ENCODE data around the gene TECTA.

The TECTA gene

DNA sequence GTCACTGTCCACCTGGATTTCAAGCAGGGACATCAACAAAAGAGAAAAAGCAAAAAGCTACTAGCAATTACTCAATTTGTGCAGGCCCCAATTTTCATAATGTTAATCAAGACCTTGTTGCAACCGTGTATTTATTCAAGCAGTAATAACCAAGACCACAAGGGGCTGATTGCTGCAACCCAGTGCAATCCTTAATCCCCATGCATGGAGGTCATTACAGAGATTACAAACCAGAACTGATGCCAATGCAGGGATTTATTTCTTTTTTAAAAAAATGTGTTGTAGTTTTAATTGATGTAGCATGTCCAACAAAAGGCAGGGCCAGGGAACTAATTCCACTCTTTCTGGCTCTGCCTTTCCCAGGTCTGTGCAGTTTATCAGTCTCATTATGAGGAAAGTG, 18.4 kb downstream of the TECTA start:
- H3K27ac ChIP-seq = no peak overlapping the region
- no peak overlapping the region for H3K4me3 ChIP-seq

DNA sequence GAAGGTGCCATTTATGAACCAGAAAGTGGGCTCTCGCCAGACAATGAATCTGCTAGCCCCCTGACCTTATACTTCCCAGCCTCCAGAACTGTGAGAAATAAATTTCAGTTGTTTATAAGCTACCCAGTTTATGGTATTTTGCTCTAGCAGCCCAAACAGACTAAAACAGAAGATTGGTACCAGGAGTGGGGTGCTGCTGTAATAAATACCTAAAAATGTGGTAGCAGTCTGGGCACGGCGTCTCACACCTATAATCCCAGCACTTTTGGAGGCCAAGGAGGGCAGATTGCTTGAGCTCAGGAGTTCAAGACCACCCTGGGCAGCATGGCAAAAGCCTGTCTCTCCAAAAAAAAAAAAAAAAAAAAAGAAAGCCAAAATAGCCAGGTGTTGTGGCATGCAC, 21.3 kb downstream of the TECTA start:
- H3K4me3 ChIP-seq = no peak overlapping the region
- H3K27ac ChIP-seq = no peak overlapping the region

DNA sequence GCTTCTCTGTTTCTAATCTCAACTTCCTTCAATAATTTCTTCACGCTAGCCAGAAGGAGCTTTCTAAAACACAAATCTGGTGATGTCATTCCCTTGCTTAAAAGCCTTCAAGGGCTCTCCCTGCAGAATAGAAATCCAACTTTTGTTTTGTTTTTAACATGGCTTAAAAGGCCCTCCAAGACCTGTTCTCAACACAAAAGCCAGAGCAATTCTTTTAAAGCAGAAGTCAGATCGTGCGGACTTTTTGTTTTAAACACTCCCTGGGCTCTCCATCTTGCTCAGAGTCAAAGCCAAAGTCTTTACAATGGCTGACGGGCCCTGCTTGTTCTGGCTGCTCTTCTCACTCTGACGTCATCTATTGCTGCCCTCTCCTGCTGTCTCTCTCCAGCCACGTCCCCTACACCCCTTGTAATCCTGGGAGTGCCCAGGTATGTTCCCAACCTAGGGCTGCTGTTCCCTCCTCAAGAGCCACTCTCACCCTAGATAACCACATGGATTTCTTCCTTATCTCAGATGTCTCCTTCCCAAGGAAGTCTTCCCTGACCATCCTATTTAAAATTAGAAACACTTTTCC, 22.5 kb downstream of the TECTA start:
- H3K27ac ChIP-seq = no peak overlapping the region
- no peak overlapping the region for H3K4me3 ChIP-seq

- H3K27ac ChIP-seq = no peak overlapping the region
Observed at GRCh38 chr11:121127809-121128208, 26.8 kb downstream of the TECTA start.

GRCh38 chr11:121129362-121130340, 28.6 kb downstream of the TECTA start:
- H3K27ac ChIP-seq = no peak overlapping the region
- H3K4me3 ChIP-seq = no peak overlapping the region

More at GRCh38 chr11:121127809-121128208, 26.8 kb downstream of the TECTA start:
- H3K4me3 ChIP-seq = no peak overlapping the region

GRCh38 chr11:121131656-121132055, 30.6 kb downstream of the TECTA start:
- H3K27ac ChIP-seq = no peak overlapping the region

DNA sequence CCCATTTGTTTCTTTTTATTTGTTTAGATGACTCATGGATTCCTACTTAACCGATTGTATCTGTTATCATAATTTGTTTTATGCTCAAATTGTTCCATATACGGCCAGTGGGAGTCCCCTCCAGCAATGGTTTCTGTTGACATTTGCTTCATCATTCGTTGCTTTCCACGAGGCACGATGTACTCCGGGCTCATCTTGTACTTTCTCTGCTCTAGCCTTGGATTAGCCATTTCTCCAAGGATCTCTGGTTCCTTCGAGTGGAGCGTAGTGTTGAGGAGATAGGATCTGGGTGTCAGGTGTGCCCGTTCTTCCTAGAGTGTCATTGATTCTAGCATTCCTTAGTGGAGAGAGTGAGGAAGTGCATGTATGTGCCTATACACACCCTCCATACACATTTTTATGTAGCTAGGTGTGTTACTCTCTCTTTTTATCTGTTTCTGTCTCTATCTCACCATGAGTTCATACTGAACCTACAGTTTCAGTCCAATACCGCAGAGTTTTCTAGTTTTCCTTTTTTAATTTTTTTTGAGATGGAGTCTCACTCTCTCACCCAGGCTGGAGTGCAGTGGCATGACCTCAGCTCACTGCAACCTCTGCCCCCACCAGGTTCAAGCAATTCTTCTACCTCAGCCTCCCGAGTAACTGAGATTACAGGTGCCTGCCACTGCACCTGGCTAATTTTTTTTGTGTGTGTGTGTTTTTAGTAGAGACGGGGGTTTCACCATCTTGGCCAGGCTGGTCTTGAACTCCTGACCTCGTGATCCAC, 31.4 kb downstream of the TECTA start:
- no peak overlapping the region for H3K27ac ChIP-seq

More at GRCh38 chr11:121131656-121132055, 30.6 kb downstream of the TECTA start:
- H3K4me3 ChIP-seq = no peak overlapping the region

GRCh38 chr11:121134741-121135312, 33.8 kb downstream of the TECTA start:
- no peak overlapping the region for H3K27ac ChIP-seq

More for the DNA sequence above, 31.4 kb downstream of the TECTA start:
- no peak overlapping the region for H3K4me3 ChIP-seq

DNA sequence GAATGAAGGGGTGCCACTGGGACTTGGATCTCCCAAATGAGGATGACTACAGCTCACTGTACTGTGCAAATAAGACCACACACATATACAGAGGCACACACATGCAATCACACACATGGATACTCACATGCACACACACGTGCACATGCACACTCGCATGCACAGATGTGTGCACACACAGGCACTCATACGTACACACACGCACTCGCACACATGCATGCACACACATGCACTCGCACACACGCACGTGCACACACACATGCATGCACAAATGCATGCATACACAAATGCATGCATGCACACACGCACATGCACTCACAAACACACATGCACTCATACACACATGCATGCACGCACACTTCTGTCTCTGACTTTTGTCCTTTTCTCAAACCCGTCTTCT, 36.0 kb downstream of the TECTA start:
- no peak overlapping the region for H3K27ac ChIP-seq

More at GRCh38 chr11:121134741-121135312, 33.8 kb downstream of the TECTA start:
- no peak overlapping the region for H3K4me3 ChIP-seq

DNA sequence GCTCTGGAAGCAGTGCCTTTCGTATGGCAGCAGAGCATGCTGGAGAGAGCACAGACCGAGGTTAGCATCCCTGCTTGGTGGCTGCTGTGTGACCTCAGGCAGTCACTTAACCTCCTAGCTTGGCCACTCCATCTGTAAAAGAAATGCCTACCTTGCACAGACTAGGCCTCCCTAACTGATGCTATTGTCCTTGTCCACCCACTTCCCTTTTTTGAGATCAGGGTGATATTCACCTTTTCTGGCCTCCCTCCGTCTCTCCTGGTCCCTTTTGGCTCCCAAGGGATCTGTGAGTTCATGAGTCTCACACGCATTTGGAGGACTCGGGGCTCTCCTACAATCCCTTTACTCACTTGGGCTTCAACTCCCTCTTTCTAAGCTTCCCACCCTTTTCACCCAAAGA, 37.2 kb downstream of the TECTA start:
- H3K27ac ChIP-seq = no peak overlapping the region
- H3K4me3 ChIP-seq = no peak overlapping the region

More for the DNA sequence above, 36.0 kb downstream of the TECTA start:
- H3K4me3 ChIP-seq = no peak overlapping the region

DNA sequence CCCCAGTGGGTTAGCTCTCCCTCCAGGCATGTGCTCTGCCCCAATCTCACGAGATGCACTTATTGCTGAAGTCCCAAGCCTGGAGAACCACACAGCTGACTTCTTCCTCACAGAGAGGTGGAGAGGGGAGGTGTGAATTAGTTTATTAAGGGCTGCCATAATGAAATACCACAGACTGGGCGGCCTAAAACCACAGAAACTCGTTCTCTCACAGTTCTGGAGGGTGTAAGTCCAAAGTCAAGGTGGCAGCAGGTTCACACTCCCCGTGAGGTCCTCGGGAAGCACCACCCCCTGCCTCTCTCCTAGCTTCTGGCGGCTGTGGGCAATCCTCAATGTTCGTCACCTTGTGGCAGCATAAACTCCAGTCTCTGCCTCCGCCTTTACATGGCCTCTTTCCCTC, 39.3 kb downstream of the TECTA start:
- Histone ChIP-seq H3K4me3 (no peak overlapping the region), H3K27ac (no peak overlapping the region)

DNA sequence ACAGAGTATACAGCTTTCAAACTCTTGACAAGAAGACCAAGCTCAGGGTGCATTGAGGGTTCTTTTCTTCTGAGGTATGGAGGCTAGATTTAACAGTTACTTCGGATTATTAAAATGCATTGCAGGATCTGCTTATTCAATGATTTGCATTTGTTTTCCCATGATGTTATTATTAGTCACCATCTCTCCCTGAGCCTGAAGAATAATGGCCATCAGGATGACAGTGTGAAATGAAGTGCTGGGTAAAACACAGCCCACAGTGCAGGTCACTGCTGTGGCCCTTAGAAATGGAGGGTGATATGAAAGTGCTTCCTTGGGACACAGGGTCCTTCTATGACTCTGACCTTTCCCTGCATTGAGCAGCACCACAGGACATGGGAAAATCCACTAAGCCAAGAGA, 40.0 kb downstream of the TECTA start:
- H3K27ac ChIP-seq = no peak overlapping the region
- no peak overlapping the region for H3K4me3 ChIP-seq

GRCh38 chr11:121143921-121144320, 42.9 kb downstream of the TECTA start:
- Histone ChIP-seq H3K4me3 (no peak overlapping the region), H3K27ac (no peak overlapping the region)

- Histone ChIP-seq H3K27ac (no peak overlapping the region), H3K4me3 (no peak overlapping the region)
Observed at GRCh38 chr11:121144723-121145122, 43.7 kb downstream of the TECTA start.

DNA sequence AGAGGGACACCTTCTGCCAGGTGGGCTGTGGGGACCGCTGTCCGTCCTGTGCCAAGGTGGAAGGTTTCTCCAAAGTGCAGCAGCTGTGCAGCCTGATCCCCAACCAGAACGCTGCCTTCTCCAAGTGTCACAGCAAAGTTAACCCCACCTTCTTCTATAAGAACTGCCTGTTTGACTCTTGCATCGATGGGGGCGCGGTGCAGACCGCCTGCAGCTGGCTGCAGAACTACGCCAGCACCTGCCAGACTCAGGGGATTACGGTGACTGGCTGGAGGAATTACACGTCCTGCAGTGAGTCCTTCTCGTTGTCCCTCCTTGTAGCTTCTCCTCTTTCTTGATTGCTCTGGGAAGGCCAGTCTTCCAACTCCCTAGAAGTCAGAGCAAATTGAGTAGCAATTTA, 44.8 kb downstream of the TECTA start:
- Histone ChIP-seq H3K27ac (no peak overlapping the region), H3K4me3 (no peak overlapping the region)

DNA sequence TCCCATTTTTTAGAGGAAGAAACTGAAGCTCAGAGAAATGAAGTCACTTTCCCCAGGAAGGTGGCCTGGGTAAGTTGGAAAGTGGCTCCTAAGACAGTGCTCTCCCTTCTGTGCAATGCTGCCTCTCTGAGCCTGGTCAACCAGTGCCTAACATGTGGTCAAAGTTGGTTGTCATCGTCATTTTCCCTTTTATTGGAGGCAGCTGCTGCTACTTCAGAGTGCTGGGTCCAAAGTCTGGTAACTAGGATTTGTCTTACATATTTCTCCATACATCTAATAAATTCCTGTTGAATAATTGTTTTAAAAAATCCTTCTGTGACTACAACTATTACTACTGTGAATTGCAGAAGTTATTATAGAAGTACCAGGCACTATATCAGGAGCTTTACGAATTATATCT, 48.1 kb downstream of the TECTA start:
- no peak overlapping the region for H3K4me3 ChIP-seq
- no peak overlapping the region for H3K27ac ChIP-seq

DNA sequence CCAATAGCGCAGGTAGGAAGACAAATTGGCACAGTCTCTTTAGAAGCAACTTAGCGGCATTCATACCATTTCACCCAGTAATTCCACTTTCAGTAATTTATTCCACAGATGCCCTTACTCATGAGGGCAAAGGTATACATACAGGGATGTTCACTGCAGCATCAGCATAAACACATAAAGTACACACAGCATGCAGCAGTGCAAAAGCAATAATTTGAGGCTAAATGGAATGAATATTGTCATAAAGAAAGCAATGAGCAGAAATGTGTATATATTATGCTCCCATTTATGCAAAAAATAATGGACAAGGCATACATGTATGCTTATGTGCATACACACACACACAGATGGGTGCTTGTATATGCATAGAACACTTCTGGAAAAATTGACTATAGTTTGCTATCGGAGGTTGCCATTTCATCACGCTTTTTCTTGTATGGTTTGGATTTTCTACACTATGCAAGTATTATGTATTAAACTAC, 50.2 kb downstream of the TECTA start:
- Histone ChIP-seq H3K27ac (no peak overlapping the region), H3K4me3 (no peak overlapping the region)

- Histone ChIP-seq H3K27ac (no peak overlapping the region), H3K4me3 (no peak overlapping the region)
Observed at GRCh38 chr11:121152764-121153163, 51.7 kb downstream of the TECTA start.

DNA sequence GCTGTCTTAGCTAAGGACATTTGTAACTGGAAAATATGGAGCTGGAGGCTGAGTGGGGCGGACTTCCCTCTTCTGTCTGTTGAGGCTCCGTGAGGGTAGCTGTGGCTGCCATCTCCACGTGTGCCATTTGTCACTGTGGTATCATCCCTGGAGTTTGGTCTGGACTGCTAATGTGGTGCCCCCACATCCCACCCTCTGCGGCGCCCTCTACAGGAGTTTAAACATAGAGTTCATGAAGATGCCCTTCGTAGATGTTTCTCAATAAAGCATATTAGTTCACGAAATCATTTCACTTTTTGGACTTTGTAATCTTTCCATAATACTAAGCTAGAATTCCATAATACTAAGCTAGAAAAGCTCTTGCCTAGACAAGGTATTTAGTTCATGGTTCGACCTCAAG, 52.4 kb downstream of the TECTA start:
- Histone ChIP-seq H3K4me3 (no peak overlapping the region), H3K27ac (no peak overlapping the region)

Measured in skin epidermis (tissue), 12 donors.